GM23248 (cell line): ENCODE data around the gene BRD7.

ENCODE experiments used
- EZH2 ChIP-seq: fragments of 200-600 bp; sonication (generic); IDR thresholded peaks from 2 replicates; pipeline ENCODE4 v1.6.1; 2018; ENCODE audit warnings: antibody characterized with exemption, mild to moderate bottlenecking; ENCODE audit not compliant: insufficient read depth, poor library complexity, severe bottlenecking
- EZH2phosphoT487 ChIP-seq: fragments of 200-600 bp; sonication (generic); IDR thresholded peaks from 2 replicates; pipeline ENCODE4 v1.6.1; 2018; ENCODE audit warnings: antibody characterized with exemption, moderate library complexity, mild to moderate bottlenecking, low read depth; ENCODE audit not compliant: insufficient read depth

DNA sequence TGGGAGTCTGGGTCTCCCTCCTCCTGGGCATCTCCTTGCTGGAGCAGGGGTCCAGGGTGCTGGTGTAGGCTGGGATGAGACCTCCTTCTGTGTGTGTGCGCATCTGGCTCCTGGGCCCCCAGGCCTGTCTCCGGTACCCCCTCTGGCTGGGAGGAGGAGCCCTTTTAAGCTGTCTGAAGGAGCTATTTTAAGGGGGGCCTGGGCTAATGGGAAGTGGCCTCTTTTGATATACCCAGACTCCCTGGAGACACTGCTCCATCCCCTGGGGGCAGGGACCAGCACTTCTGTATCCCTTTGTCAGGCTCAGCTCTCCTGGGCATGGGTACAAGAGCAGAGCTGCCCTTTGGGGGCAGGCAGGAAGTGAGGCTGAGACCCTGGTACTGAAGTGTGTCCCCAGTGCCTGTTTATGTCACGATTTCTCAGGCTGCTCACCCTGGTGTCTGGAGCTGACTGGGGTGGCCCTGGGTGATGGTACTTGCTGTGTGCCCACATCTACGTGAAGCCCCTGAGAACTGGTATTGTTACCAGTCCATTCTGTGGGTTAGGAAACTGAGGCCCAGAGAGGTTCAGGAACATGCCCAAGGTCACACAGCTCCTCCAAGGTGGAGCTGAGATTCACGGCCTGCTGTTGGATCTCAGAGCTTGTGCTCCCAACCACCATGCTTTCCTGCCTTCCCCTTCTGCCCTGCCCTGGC, 96.0 kb downstream of the BRD7 start:
- TF ChIP-seq EZH2phosphoT487 (no peak), EZH2 (no peak)
